ENCODE measurements around the gene ZNF224. TPM values are rescaled to one million over a fixed set of nuclear protein-coding genes. Genes with fewer than 3 reads are reported as not detected.

Gene ZNF224
- total and polyA plus RNA-seq, 2 of the 13 experiments (the other 11 are each of a cell fraction or from before 2014, with no cell fraction given) = 13.0 to 16.1 TPM

- TF ChIP-seq SRF (IDR thresholded peaks at IDR 0.05; ENCODE audit: low read depth, low read length) = 0 out of 2 replicates have a peak, but pooled peaks have one; percentile 37
- TF ChIP-seq TFAP4 (IDR thresholded peaks at IDR 0.05; ENCODE audit: borderline replicate concordance, low read depth) = peak; percentile 34; the same call in 1 of the 2 replicates
- TF ChIP-seq ZNF33B (CRISPR knock-in tag; IDR thresholded peaks at IDR 0.05) = 0 out of 2 replicates have a peak, but pooled peaks have one; percentile 61
- TF ChIP-seq ZNF383 (CRISPR knock-in tag; IDR thresholded peaks at IDR 0.05; ENCODE audit: borderline replicate concordance) = no peak
- peak; percentile 95 for TF ChIP-seq IRF2 (CRISPR knock-in tag; IDR thresholded peaks at IDR 0.05)
- no peak for TF ChIP-seq SMARCC2 (IDR thresholded peaks at IDR 0.05)
- no peak for TF ChIP-seq ZNF367 (CRISPR knock-in tag; IDR thresholded peaks at IDR 0.05; ENCODE audit: borderline replicate concordance)
- no peak for TF ChIP-seq RXRB (CRISPR knock-in tag; IDR thresholded peaks at IDR 0.05; ENCODE audit: borderline replicate concordance)
- TF ChIP-seq CBFB (CRISPR knock-in tag; IDR thresholded peaks at IDR 0.05) = peak; percentile 70; the same call in 1 of the 2 replicates
- TF ChIP-seq PHF8 (CRISPR knock-in tag; IDR thresholded peaks at IDR 0.05) = peak; percentile 92
- no peak for TF ChIP-seq ZNF775 (CRISPR knock-in tag; IDR thresholded peaks at IDR 0.05; ENCODE audit: borderline replicate concordance)
- peak; percentile 82; the same call in 1 of the 2 replicates for TF ChIP-seq ZNF124 (CRISPR knock-in tag; IDR thresholded peaks at IDR 0.05)
- TF ChIP-seq DRAP1 (CRISPR knock-in tag; IDR thresholded peaks at IDR 0.05) = peak; percentile 72
- TF ChIP-seq ZBTB46 (CRISPR knock-in tag; IDR thresholded peaks at IDR 0.05; ENCODE audit: borderline replicate concordance) = no peak
- no peak for TF ChIP-seq CREB3 (CRISPR knock-in tag; IDR thresholded peaks at IDR 0.05)
- TF ChIP-seq, protein P1, sequence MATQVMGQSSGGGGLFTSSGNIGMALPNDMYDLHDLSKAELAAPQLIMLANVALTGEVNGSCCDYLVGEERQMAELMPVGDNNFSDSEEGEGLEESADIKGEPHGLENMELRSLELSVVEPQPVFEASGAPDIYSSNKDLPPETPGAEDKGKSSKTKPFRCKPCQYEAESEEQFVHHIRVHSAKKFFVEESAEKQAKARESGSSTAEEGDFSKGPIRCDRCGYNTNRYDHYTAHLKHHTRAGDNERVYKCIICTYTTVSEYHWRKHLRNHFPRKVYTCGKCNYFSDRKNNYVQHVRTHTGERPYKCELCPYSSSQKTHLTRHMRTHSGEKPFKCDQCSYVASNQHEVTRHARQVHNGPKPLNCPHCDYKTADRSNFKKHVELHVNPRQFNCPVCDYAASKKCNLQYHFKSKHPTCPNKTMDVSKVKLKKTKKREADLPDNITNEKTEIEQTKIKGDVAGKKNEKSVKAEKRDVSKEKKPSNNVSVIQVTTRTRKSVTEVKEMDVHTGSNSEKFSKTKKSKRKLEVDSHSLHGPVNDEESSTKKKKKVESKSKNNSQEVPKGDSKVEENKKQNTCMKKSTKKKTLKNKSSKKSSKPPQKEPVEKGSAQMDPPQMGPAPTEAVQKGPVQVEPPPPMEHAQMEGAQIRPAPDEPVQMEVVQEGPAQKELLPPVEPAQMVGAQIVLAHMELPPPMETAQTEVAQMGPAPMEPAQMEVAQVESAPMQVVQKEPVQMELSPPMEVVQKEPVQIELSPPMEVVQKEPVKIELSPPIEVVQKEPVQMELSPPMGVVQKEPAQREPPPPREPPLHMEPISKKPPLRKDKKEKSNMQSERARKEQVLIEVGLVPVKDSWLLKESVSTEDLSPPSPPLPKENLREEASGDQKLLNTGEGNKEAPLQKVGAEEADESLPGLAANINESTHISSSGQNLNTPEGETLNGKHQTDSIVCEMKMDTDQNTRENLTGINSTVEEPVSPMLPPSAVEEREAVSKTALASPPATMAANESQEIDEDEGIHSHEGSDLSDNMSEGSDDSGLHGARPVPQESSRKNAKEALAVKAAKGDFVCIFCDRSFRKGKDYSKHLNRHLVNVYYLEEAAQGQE (IDR thresholded peaks at IDR 0.05; ENCODE audit: borderline replicate concordance in 1 of 2, low read depth in 1 of 2, low read length in 2 of 2) = 0 out of 4 replicates have a peak, but pooled peaks of 1 of the 2 experiments have one; percentile 27
- TF ChIP-seq SPEN (CRISPR knock-in tag; IDR thresholded peaks at IDR 0.05; ENCODE audit: low read depth) = peak; percentile 71
- TF ChIP-seq SIN3A (IDR thresholded peaks at IDR 0.05; ENCODE audit: borderline replicate concordance, low read depth, low read length) = peak; percentile 92; the same call in 1 of the 2 replicates
- TF ChIP-seq NONO (IDR thresholded peaks at IDR 0.05) = no peak
- TF ChIP-seq NONO (CRISPR knock-in tag; conservative IDR thresholded peaks at IDR 0.05) = 0 out of 2 replicates have a peak, but pooled peaks have one; percentile 41
These were observed at the start of gene ZNF224 (continued) for GRCh38 chr19:44093931-44094765.

Data from HepG2 (cell line).